ENCODE measurements around the gene GAS2L1. TPM values are rescaled to one million over a fixed set of nuclear protein-coding genes. Genes with fewer than 3 reads are reported as not detected.
A peak's percentile ranks its signal among the peaks of the same experiment; 100 is the strongest.

GAS2L1 gene
- polyA plus RNA-seq, 10 donors: 8.1 to 15.9 (median 11.9) TPM

- DNase-seq: no peak
These were observed 1.8 kb downstream of the GAS2L1 start for GRCh38 chr22:29308148-29308790.

GRCh38 chr22:29308791-29309262, 2.4 kb downstream of the GAS2L1 start:
- peak in 1 of 3 donors; percentile 24 for DNase-seq

GRCh38 chr22:29309332-29310064, 3.0 kb downstream of the GAS2L1 start:
- DNase-seq: peak in 1 of 3 donors; percentile 47

GRCh38 chr22:29310065-29310862, 3.8 kb downstream of the GAS2L1 start:
- DNase-seq: peak in 1 of 3 donors; percentile 29

GRCh38 chr22:29310863-29311339, 4.5 kb downstream of the GAS2L1 start:
- peak; percentile 96 to 98 (median 96) for DNase-seq

GRCh38 chr22:29311464-29312217, 5.2 kb downstream of the GAS2L1 start:
- peak in 1 of 3 donors; percentile 70 for DNase-seq

- no peak for DNase-seq
These were observed 6.0 kb downstream of the GAS2L1 start for GRCh38 chr22:29312218-29313125.

- peak in 2 of 3 donors; percentile 72 to 88 for DNase-seq
These were observed 6.7 kb downstream of the GAS2L1 start for GRCh38 chr22:29313126-29313575.

- no peak for DNase-seq
These were observed 7.4 kb downstream of the GAS2L1 start for GRCh38 chr22:29313576-29314466.

GRCh38 chr22:29314537-29315285, 8.3 kb downstream of the GAS2L1 start:
- no peak for DNase-seq

- DNase-seq: peak in 1 of 3 donors; percentile 66
These were observed 9.1 kb downstream of the GAS2L1 start, which contains the start of gene RASL10A for GRCh38 chr22:29315286-29316140. RASL10A (minus strand) TSS chr22:29315697; CDS start chr22:29315246, 451 bp downstream.

- no peak for DNase-seq
These were observed 9.8 kb downstream of the GAS2L1 start for GRCh38 chr22:29316141-29316828.

- no peak for DNase-seq
These were observed 11.5 kb downstream of the GAS2L1 start for GRCh38 chr22:29317827-29318454.

GRCh38 chr22:29319072-29319471, 12.6 kb downstream of the GAS2L1 start:
- no peak for DNase-seq

GRCh38 chr22:29320546-29320945, 14.1 kb downstream of the GAS2L1 start:
- DNase-seq: no peak

GRCh38 chr22:29323641-29324040, 17.2 kb downstream of the GAS2L1 start:
- DNase-seq: no peak

Measured in muscle of back (tissue), 11 donors.